Measurements from ENCODE around the gene TKFC.
"Not testable (repeated sequence)": the region's sequence is repeated elsewhere in the genome, so short reads cannot be mapped to it uniquely, and the experiment has no call there.

The TKFC gene

GRCh38 chr11:61369372-61370348 is 36.6 kb downstream of the TKFC start:
- no peak for DNase-seq

- no peak for DNase-seq
These were observed 37.4 kb downstream of the TKFC start for GRCh38 chr11:61370349-61371005.

- DNase-seq = no peak
These were observed 39.8 kb downstream of the TKFC start for GRCh38 chr11:61372659-61373420.

- no peak for DNase-seq
These were observed 42.7 kb downstream of the TKFC start for GRCh38 chr11:61375761-61376108.

- peak; percentile 41 for DNase-seq
These were observed 44.6 kb downstream of the TKFC start for GRCh38 chr11:61377461-61378160.

GRCh38 chr11:61378713-61379313 is 45.8 kb downstream of the TKFC start:
- peak; percentile 98 for DNase-seq

DNA sequence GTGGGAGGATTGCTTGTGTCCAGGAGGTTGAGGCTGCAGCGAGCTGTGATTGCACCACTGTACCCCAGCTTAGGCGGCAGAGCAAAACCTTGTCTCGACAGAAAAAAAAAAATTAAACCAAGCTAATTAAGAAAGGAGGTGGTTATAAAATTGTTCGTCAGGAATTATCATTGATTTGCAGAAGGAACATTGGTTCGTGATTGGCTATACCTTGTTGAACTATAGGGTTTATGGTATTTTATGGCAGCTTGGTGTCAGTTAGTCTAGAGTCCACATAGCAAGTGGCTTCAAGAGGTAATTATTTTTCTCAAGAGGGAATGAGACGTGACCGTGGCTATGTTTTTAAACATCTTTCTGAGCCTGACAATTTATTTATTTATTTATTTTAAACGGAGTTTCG is 47.9 kb downstream of the TKFC start:
- DNase-seq = no peak

DNA sequence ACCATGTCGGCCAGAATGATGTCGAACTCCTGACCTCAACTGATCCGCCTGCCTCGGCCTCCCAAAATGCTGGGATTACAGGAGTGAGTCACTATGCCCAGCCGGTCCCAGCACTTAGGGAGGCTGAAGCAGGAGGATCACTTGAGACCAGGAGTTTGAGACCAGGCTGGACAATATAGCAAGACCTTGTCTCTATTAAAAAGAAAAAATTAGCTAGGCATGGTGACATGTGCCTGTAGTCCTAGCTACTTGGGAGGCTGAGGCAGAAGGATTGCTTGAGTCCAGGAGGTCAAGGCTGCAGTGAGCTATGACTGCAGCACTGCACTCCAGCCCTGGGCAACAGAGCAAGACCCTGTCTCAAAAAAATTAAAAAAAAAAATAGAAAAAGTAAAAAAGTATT is 50.8 kb downstream of the TKFC start:
- not testable (repeated sequence) for DNase-seq

DNA sequence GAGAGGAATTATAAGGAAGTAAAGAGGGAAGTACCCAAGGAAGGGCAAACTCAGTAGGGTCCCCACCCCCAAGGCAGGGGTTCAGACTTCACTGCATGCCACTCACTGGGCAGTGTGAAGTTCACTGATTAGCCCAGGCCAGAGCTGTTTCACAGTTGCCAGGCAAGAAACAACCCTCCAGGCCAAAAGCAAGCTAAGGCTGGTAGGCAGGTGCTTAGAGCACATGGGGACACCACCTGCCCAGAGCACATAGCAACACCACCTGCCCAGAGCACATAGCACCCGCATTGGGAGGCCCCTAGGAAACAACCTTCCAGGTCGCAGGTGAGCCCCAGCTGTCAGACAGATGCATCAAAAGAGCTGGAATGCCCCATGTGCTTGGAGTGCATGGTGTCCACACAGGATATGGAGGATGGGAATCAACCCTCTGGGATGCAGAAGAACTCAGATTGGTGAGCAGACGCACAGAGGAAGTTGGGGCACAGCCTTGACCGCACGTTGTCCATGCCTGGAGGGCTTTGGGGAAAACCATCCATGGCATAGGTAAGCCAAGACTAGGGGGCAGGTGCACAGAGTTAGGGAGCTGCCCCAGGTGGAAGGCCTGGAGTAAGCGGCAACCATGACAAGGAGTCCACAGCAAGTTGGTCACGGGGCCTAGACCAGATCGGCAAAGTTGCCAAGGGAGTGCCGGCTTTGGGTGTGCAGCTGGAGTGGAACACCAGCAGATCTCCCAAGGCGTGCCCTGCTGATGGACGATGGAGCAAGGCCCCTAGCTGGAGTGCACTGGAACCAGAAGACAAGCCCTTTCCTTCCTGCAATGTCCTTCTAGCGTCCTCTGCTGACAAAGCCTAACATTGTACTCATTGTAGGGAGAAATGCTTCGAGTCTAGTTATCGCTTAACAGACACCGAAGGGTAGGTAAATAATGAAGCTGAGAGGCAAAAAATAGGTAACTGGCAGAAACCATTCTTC is 51.5 kb downstream of the TKFC start:
- DNase-seq = peak; percentile 22

DNA sequence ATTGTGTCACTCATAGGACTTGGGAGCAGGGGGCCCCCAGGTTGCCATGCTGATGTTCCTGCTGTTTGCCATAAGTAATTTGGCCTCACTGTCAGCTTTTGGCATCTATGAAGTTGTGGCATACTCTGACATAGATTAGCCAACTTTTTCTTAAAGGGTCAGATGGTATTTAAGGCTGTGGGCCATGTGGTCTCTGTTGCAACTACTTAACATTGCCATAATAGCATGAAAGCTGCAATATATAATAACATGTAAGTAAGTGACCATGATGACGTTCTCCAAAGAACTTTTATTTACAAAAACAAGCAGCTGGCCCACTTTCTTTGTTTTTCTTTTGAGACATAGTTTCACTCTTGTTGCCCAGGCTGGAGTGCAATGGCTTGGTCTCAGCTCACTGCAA is 57.1 kb downstream of the TKFC start:
- DNase-seq = no peak

DNA sequence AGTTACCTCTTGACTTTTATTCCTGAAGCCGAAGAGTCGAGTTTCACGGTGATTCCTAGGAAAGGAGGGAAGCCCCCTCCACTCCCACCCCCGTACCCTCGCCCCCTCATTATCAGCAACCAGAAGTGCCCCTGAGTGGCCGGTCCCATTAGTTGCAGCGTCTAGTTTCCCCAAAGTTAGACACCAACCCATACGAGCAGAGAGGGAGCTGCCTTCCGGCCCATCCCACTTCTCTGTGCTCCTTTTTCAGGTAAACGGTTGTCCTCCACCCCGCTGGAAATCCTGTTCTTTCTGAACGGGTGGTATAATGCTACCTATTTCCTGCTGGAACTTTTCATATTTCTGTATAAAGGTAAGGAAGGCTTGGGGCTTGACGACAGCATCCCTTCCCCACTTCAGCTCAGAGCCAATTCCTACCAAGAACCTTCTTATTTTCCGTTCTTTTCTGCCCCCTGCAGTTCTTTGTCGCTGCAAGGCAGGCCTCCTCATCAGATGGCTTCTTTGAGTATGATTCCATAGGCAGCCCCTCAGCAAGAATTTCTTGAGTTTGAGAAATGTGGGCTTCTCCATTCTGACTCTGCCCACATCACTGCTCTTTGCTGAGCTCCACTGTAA is 60.1 kb downstream of the TKFC start:
- DNase-seq = peak; percentile 40
